ENCODE data around the gene RRAD.

Gene RRAD

DNA sequence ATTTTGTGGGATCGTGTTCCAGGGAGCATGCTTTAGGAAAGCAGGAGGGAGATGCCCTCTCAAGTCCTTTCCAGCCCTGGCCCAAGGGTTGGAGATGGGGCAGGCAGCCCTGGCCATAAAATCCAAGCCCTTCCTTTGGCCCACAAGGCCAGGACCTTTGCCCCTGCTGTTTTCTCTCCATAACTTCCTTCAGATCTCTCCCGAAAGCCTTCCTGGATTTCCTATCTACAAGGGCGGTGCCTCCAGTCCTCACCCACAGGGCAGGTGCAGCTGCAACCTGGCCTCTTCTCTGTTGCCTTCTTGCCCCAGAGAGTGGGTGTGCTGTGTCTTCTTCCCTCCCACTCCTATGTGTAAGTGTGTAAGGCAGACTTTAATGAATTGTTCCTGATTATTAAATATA lies 53.5 kb downstream of the RRAD start:
- no peak for DNase-seq (ENCODE audit: extremely low read depth, low read depth)
- TF ChIP-seq, protein P1, sequence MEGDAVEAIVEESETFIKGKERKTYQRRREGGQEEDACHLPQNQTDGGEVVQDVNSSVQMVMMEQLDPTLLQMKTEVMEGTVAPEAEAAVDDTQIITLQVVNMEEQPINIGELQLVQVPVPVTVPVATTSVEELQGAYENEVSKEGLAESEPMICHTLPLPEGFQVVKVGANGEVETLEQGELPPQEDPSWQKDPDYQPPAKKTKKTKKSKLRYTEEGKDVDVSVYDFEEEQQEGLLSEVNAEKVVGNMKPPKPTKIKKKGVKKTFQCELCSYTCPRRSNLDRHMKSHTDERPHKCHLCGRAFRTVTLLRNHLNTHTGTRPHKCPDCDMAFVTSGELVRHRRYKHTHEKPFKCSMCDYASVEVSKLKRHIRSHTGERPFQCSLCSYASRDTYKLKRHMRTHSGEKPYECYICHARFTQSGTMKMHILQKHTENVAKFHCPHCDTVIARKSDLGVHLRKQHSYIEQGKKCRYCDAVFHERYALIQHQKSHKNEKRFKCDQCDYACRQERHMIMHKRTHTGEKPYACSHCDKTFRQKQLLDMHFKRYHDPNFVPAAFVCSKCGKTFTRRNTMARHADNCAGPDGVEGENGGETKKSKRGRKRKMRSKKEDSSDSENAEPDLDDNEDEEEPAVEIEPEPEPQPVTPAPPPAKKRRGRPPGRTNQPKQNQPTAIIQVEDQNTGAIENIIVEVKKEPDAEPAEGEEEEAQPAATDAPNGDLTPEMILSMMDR (IDR thresholded peaks at IDR 0.05; ENCODE audit: low read depth, low read length, missing control alignments): no peak

More for the DNA sequence above, 53.5 kb downstream of the RRAD start:
- H3K4me3 ChIP-seq (replicated peaks; ENCODE audit: low read depth, low read length): no peak overlapping the region
